H1 (cell line): ENCODE measurements around the gene CRTC1. TPM values are rescaled to one million over a fixed set of nuclear protein-coding genes. Genes with fewer than 3 reads are reported as not detected.
A peak's percentile ranks its signal among the peaks of the same experiment; 100 is the strongest.

Source experiments
- ATF2 ChIP-seq: IDR thresholded peaks from 2 replicates; pipeline ENCODE4 v1.6.1; 2012; ENCODE audit warnings: low read length, inconsistent platforms
- CEBPB ChIP-seq: IDR thresholded peaks from 2 replicates; pipeline ENCODE4 v1.6.1; 2012; ENCODE audit warnings: low read depth, low read length
- HDAC2 ChIP-seq, 2 experiments: fragments of 300-600 bp in 1 of 2; sonication (generic) in 1 of 2; IDR thresholded peaks; 2 replicates each; pipeline ENCODE4 v1.6.1; 2011 to 2012; ENCODE audit warnings: low read depth in 2 of 2, low read length in 2 of 2, mild to moderate bottlenecking in 2 of 2, moderate library complexity in 2 of 2, borderline replicate concordance in 1 of 2, inconsistent platforms in 1 of 2
- HDAC6 ChIP-seq: IDR thresholded peaks from one replicate; pipeline ENCODE4 v1.7.1; 2012; ENCODE audit warnings: low read depth, mild to moderate bottlenecking, inconsistent platforms, low read length, moderate library complexity
- RAD21 ChIP-seq, 2 experiments: IDR thresholded peaks in 1 of 2; conservative IDR thresholded peaks in 1 of 2; 2 replicates each; pipeline ENCODE4 v1.6.1; 2011; ENCODE audit warnings: low read depth in 2 of 2, low read length in 2 of 2, improper control_type of control experiment in 1 of 2, inconsistent platforms in 1 of 2, mild to moderate bottlenecking in 1 of 2, moderate library complexity in 1 of 2
- RBBP5 ChIP-seq: IDR thresholded peaks from 2 replicates; pipeline ENCODE4 v1.7.1; 2012; ENCODE audit warnings: low read depth, mild to moderate bottlenecking, inconsistent platforms, low read length, moderate library complexity, borderline replicate concordance
- SIN3A ChIP-seq, 2 experiments: IDR thresholded peaks in 1 of 2; conservative IDR thresholded peaks in 1 of 2; 2 replicates each; pipeline ENCODE4 v1.6.1; 2011 to 2012; ENCODE audit warnings: low read length in 2 of 2, improper control_type of control experiment in 1 of 2, low read depth in 1 of 2, mild to moderate bottlenecking in 1 of 2
- TAF7 ChIP-seq: optimal IDR thresholded peaks from 2 replicates; pipeline ENCODE3; 2011; ENCODE audit warnings: low read depth, mild to moderate bottlenecking, inconsistent platforms, low read length, moderate library complexity, borderline replicate concordance
- polyA plus RNA-seq, 7 experiments: library from polyadenylated mRNA; depleted of rRNA in 3 of 7; stranded (reverse) in 5 of 7; unstranded in 2 of 7; fragments of >200 nt in 5 of 7; fragments of 200-250 nt in 2 of 7; gene quantifications; 1 replicate in 5 of 7; 2 replicates in 1 of 7; 4 replicates in 1 of 7; pipeline versions ENCODE4 v1.2.1 to v1.2.3, GENCODE V29; 2011 to 2013; ENCODE audit warnings: missing spikeins in 2 of 7, mixed read lengths in 2 of 7
- total RNA-seq: library from RNA; stranded (reverse); fragmentation: NEBNext Ultra II Directional; extraction: Animal tissue kit (Norgen Biotek cat#: 25700); gene quantifications from 2 replicates; pipeline ENCODE4 v1.2.1, GENCODE V29; 2021

Gene CRTC1
- total and polyA plus RNA-seq, 2 of the 8 experiments (the other 6 are each of a cell fraction or from before 2014, with no cell fraction given) = 2.9 to 8.5 TPM

- TF ChIP-seq RAD21 (IDR thresholded peaks at IDR 0.05 in 1 of 2, conservative IDR thresholded peaks at IDR 0.05 in 1 of 2; ENCODE audit: low read depth in 2 of 2, low read length in 2 of 2) (0 out of 4 replicates have a peak, but pooled peaks of 1 of the 2 experiments have one; percentile 3), RBBP5 (peak; percentile 68; the same call in 1 of the 2 replicates), ATF2 (no peak), TAF7 (peak; percentile 88), SIN3A (conservative IDR thresholded peaks at IDR 0.05 in 1 of 2, IDR thresholded peaks at IDR 0.05 in 1 of 2; ENCODE audit: low read depth in 1 of 2, low read length in 2 of 2) (no peak), HDAC2 (IDR thresholded peaks at IDR 0.05; ENCODE audit: borderline replicate concordance in 1 of 2, low read depth in 2 of 2, low read length in 2 of 2) (peak in 1 of 2 experiments; percentile 88; a peak in 1 of 4 replicates), HDAC6 (no peak), CEBPB (no peak)
Observed at GRCh38 chr19:18831524-18832305, 148.2 kb downstream of the CRTC1 start, which contains the start of gene UPF1 (continued).

Other genes with a start within 250 kb of the CRTC1 start
- 207 and 215 TPM in 2 replicates for gene ISYNA1, start 245.5 kb upstream of the CRTC1 start, total RNA-seq
- gene ISYNA1, start 245.5 kb upstream of the CRTC1 start, polyA plus RNA-seq (2011; rRNA removed) = 264 and 330 TPM in 2 replicates
- 10.2 and 10.5 TPM in 2 replicates for gene ELL, start 161.6 kb upstream of the CRTC1 start, total RNA-seq
- gene ELL, start 161.6 kb upstream of the CRTC1 start, polyA plus RNA-seq (2011; rRNA removed) = 5.2 and 8.8 TPM in 2 replicates
- 264 and 273 TPM in 2 replicates for gene FKBP8, start 140.1 kb upstream of the CRTC1 start, total RNA-seq
- gene FKBP8, start 140.1 kb upstream of the CRTC1 start, polyA plus RNA-seq (2011; rRNA removed) = 309 and 441 TPM in 2 replicates
- 113 and 115 TPM in 2 replicates for gene KXD1, start 125.8 kb upstream of the CRTC1 start, total RNA-seq
- 267 and 305 TPM in 2 replicates for gene KXD1, start 125.8 kb upstream of the CRTC1 start, polyA plus RNA-seq (2011; rRNA removed)
- gene UBA52, start 111.8 kb upstream of the CRTC1 start, total RNA-seq = 1,331 and 1,340 TPM in 2 replicates
- gene UBA52, start 111.8 kb upstream of the CRTC1 start, polyA plus RNA-seq (2011; rRNA removed) = 2,924 and 5,409 TPM in 2 replicates
- gene REX1BD, start 94.9 kb upstream of the CRTC1 start, total RNA-seq = 56.8 and 63.1 TPM in 2 replicates
- gene REX1BD, start 94.9 kb upstream of the CRTC1 start, polyA plus RNA-seq (2011; rRNA removed) = 62.7 and 132 TPM in 2 replicates
- gene CRLF1, start 76.9 kb upstream of the CRTC1 start, total RNA-seq = 9.5 and 10.3 TPM in 2 replicates
- gene CRLF1, start 76.9 kb upstream of the CRTC1 start, polyA plus RNA-seq (2011; rRNA removed) = 7.2 and 19.2 TPM in 2 replicates
- gene TMEM59L, start 70.8 kb upstream of the CRTC1 start, total RNA-seq = 8.6 and 12.2 TPM in 2 replicates
- 4.0 and 10.4 TPM in 2 replicates for gene TMEM59L, start 70.8 kb upstream of the CRTC1 start, polyA plus RNA-seq (2011; rRNA removed)
- gene KLHL26, start 46.7 kb upstream of the CRTC1 start, total RNA-seq = 8.8 and 9.0 TPM in 2 replicates
- gene KLHL26, start 46.7 kb upstream of the CRTC1 start, polyA plus RNA-seq (2011; rRNA removed) = 2.2 and 6.7 TPM in 2 replicates
- 0.17 and 0.25 TPM in 2 replicates for gene COMP, start 107.6 kb downstream of the CRTC1 start, total RNA-seq
- gene COMP, start 107.6 kb downstream of the CRTC1 start, polyA plus RNA-seq (2011; rRNA removed) = 0.17 and 0.35 TPM in 2 replicates
- 62.0 and 64.6 TPM in 2 replicates for gene UPF1, start 148.3 kb downstream of the CRTC1 start, total RNA-seq
- gene UPF1, start 148.3 kb downstream of the CRTC1 start, polyA plus RNA-seq (2011; rRNA removed) = 46.4 and 77.0 TPM in 2 replicates
- 18.6 and 23.1 TPM in 2 replicates for gene CERS1, start 212.5 kb downstream of the CRTC1 start, total RNA-seq
- 51.0 and 61.6 TPM in 2 replicates for gene CERS1, start 212.5 kb downstream of the CRTC1 start, polyA plus RNA-seq (2011; rRNA removed)
- 178 and 190 TPM in 2 replicates for gene COPE, start 235.7 kb downstream of the CRTC1 start, total RNA-seq
- gene COPE, start 235.7 kb downstream of the CRTC1 start, polyA plus RNA-seq (2011; rRNA removed) = 356 and 420 TPM in 2 replicates
- 41.3 and 52.3 TPM in 2 replicates for gene DDX49, start 236.0 kb downstream of the CRTC1 start, total RNA-seq
- 46.5 and 61.0 TPM in 2 replicates for gene DDX49, start 236.0 kb downstream of the CRTC1 start, polyA plus RNA-seq (2011; rRNA removed)